Mesenchymal stem cell (in vitro differentiated cells and primary cell): Measurements from ENCODE around the gene ARHGAP19.
A peak's percentile ranks its signal among the peaks of the same experiment; 100 is the strongest.

Source experiments
- DNase-seq: peaks from one replicate; pipeline ENCODE4 v3.0.0-alpha.2; 2013
- H2AFZ ChIP-seq: one replicate; pipeline ENCODE4 v1.6.1; 2013; ENCODE audit warnings: low read depth, mild to moderate bottlenecking, control low read depth, inconsistent platforms, low read length, moderate library complexity
- H2AK5ac ChIP-seq: 2 replicates; pipeline ENCODE4 v1.6.1; 2013; ENCODE audit warnings: low read length, moderate library complexity, mild to moderate bottlenecking, inconsistent platforms; ENCODE audit not compliant: severe bottlenecking
- H2BK120ac ChIP-seq: one replicate; pipeline ENCODE4 v1.6.1; 2013; ENCODE audit warnings: low read depth, mild to moderate bottlenecking, inconsistent platforms, low read length, moderate library complexity
- H2BK12ac ChIP-seq, 2 experiments: one replicate each; pipeline ENCODE4 v1.6.1; 2013; ENCODE audit warnings: inconsistent platforms in 2 of 2, low read length in 2 of 2, mild to moderate bottlenecking in 2 of 2, moderate library complexity in 2 of 2, control low read depth in 1 of 2
- H2BK15ac ChIP-seq: one replicate; pipeline ENCODE4 v1.6.1; 2013; ENCODE audit warnings: mild to moderate bottlenecking, low read depth, inconsistent platforms; ENCODE audit not compliant: poor library complexity, severe bottlenecking
- H2BK5ac ChIP-seq: 2 replicates; pipeline ENCODE4 v1.6.1; 2013; ENCODE audit warnings: low read depth, mild to moderate bottlenecking, low read length, control low read depth, inconsistent platforms; ENCODE audit not compliant: poor library complexity, severe bottlenecking
- H3K14ac ChIP-seq, 2 experiments: one replicate each; pipeline ENCODE4 v1.6.1; 2013; ENCODE audit warnings: inconsistent platforms in 2 of 2, low read length in 2 of 2, control low read depth in 1 of 2, mild to moderate bottlenecking in 1 of 2, moderate library complexity in 1 of 2
- H3K18ac ChIP-seq, 2 experiments: one replicate each; pipeline ENCODE4 v1.6.1; 2013; ENCODE audit warnings: inconsistent platforms in 2 of 2, low read length in 2 of 2, control low read depth in 1 of 2, low read depth in 1 of 2, mild to moderate bottlenecking in 1 of 2
- H3K23ac ChIP-seq, 2 experiments: one replicate each; pipeline ENCODE4 v1.6.1; 2013; ENCODE audit warnings: inconsistent platforms in 2 of 2, low read length in 2 of 2, mild to moderate bottlenecking in 2 of 2, moderate library complexity in 2 of 2, control low read depth in 1 of 2
- H3K27ac ChIP-seq: 2 replicates; pipeline ENCODE4 v1.5.1; 2013; ENCODE audit warnings: mild to moderate bottlenecking, moderate library complexity, low read length, control low read depth, inconsistent platforms; ENCODE audit not compliant: poor library complexity, severe bottlenecking
- H3K27me3 ChIP-seq, 2 experiments: 2 replicates each; pipeline versions ENCODE4 v1.6.1 to v1.7.0; 2013; ENCODE audit warnings: low read length in 2 of 2, mild to moderate bottlenecking in 2 of 2, moderate library complexity in 2 of 2, control low read depth in 1 of 2, inconsistent platforms in 1 of 2; ENCODE audit not compliant: control insufficient read depth in 1 of 2, insufficient read depth in 1 of 2
- H3K36me3 ChIP-seq, 2 experiments: 2 replicates each; pipeline versions ENCODE4 v1.6.1 to v1.7.0; 2013; ENCODE audit warnings: low read length in 2 of 2, control low read depth in 1 of 2, inconsistent platforms in 1 of 2, low read depth in 1 of 2, mild to moderate bottlenecking in 1 of 2; ENCODE audit not compliant: insufficient read depth in 2 of 2, control insufficient read depth in 1 of 2
- H3K4ac ChIP-seq, 2 experiments: one replicate each; pipeline ENCODE4 v1.6.1; 2013; ENCODE audit warnings: inconsistent platforms in 2 of 2, low read length in 2 of 2, mild to moderate bottlenecking in 2 of 2, moderate library complexity in 2 of 2, control low read depth in 1 of 2, low read depth in 1 of 2
- H3K4me1 ChIP-seq: 2 replicates; pipeline ENCODE4 v1.6.1; 2013; ENCODE audit warnings: low read depth, low read length, control low read depth; ENCODE audit not compliant: control insufficient read depth, insufficient read depth
- H3K4me2 ChIP-seq: 2 replicates; pipeline ENCODE4 v1.6.1; 2013; ENCODE audit warnings: low read length, mild to moderate bottlenecking, inconsistent platforms; ENCODE audit not compliant: poor library complexity, severe bottlenecking
- H3K4me3 ChIP-seq, 2 experiments: 2 replicates each; pipeline versions ENCODE4 v1.5.1 to v1.7.0; 2013; ENCODE audit warnings: low read length in 2 of 2, mild to moderate bottlenecking in 2 of 2, control low read depth in 1 of 2, low read depth in 1 of 2; ENCODE audit not compliant: insufficient read depth in 1 of 2
- H3K79me1 ChIP-seq: replicated peaks from 2 replicates; pipeline ENCODE4 v1.6.1; 2013; ENCODE audit warnings: mild to moderate bottlenecking, control low read depth, low read length, inconsistent platforms; ENCODE audit not compliant: poor library complexity, severe bottlenecking
- H3K9ac ChIP-seq: 2 replicates; pipeline ENCODE4 v1.7.0; 2013; ENCODE audit warnings: mild to moderate bottlenecking, low read length, moderate library complexity
- H3K9me3 ChIP-seq: 2 replicates; pipeline ENCODE4 v1.7.0; 2013; ENCODE audit warnings: mild to moderate bottlenecking, low read length; ENCODE audit not compliant: control insufficient read depth
- H4K8ac ChIP-seq: one replicate; pipeline ENCODE4 v1.6.1; 2013; ENCODE audit warnings: inconsistent platforms, mild to moderate bottlenecking, low read length, moderate library complexity
- H4K91ac ChIP-seq: one replicate; pipeline ENCODE4 v1.6.1; 2013; ENCODE audit warnings: mild to moderate bottlenecking, low read length, inconsistent platforms
- WGBS: methylation state at CpG from one replicate; pipeline ENCODE4 v1.1.7; 2013; ENCODE audit warnings: mixed read lengths; 5-methylcytosine and 5-hydroxymethylcytosine counted together

ARHGAP19 gene

DNA sequence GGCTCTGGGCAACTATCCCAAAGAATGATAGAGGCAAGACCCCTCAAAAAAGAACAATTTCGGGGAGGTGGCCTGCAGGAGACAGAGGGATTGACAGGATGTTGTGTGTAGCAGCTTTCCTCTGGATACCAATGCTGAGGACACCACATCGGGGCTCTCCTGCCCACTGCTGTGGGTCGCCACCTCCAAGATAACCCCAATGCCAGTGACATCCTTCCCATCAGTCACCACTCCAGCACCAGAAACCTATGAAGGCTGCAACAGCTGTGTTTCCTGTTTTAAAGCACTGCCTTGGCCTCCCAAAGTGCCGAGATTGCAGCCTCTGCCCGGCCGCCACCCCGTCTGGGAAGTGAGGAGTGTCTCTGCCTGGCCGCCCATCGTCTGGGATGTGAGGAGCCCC lies 17.6 kb downstream of the ARHGAP19 start:
- no peak for DNase-seq

DNA sequence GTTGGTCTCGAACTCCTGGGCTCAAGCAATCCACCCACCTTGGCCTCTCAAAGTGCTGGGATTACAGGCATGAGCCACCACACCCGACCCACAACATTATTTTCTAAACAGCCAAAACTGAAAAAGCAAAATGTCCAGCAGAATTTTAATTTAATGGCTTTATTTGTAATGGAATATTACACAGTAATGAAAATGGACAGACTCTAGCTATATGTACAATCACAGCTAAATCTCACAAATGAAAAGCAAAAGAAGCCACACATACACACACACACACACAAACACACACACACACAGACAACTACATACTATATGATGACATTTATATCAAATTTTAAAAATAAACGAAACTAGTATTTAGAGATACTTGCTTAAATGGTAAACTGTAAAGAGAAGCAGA lies 18.7 kb downstream of the ARHGAP19 start:
- no peak overlapping the region for H3K14ac ChIP-seq
- H3K4me3 ChIP-seq, result no peak overlapping the region
- no peaks in the 10 kb centered on the region for H3K4me1 ChIP-seq
- no peak overlapping the region for H2AFZ ChIP-seq
- WGBS, result 93% methylated on average over 1 of the region's 3 CpGs
- no peak overlapping the region for H3K18ac ChIP-seq
- H3K36me3 ChIP-seq, result no peaks in the 10 kb centered on the region
- H3K23ac ChIP-seq, result no peak overlapping the region
- H3K9me3 ChIP-seq, result no peaks in the 10 kb centered on the region
- H3K27me3 ChIP-seq, result no peaks in the 10 kb centered on the region
- DNase-seq, result no peak
- H2AK5ac ChIP-seq, result no peak overlapping the region
- peaks cover 10% of the 10 kb centered on the region for H3K79me1 ChIP-seq
- no peak overlapping the region for H2BK12ac ChIP-seq
- H2BK15ac ChIP-seq, result no peak overlapping the region
- no peak overlapping the region for H4K91ac ChIP-seq
- no peak overlapping the region for H3K4ac ChIP-seq
- H3K9ac ChIP-seq, result no peak overlapping the region
- H2BK120ac ChIP-seq, result no peak overlapping the region
- H3K4me2 ChIP-seq, result no peak overlapping the region
- H2BK5ac ChIP-seq, result no peak overlapping the region
- no peak overlapping the region for H4K8ac ChIP-seq
- no peak overlapping the region for H3K27ac ChIP-seq

More for the DNA sequence above, 17.6 kb downstream of the ARHGAP19 start:
- Histone ChIP-seq H3K4me1 (no peaks in the 10 kb centered on the region), H3K36me3 (no peaks in the 10 kb centered on the region), H2AFZ (no peak overlapping the region), H2BK5ac (no peak overlapping the region), H4K91ac (no peak overlapping the region), H3K27ac (no peak overlapping the region), H2BK15ac (no peak overlapping the region), H3K9ac (peak overlapping the region; percentile 27), H2BK12ac (no peak overlapping the region), H3K9me3 (no peaks in the 10 kb centered on the region), H3K4me2 (no peak overlapping the region), H3K4ac (no peak overlapping the region), H2BK120ac (no peak overlapping the region), H3K27me3 (no peaks in the 10 kb centered on the region), H3K79me1 (peaks cover 10% of the 10 kb centered on the region), H3K14ac (no peak overlapping the region), H3K23ac (no peak overlapping the region), H3K18ac (no peak overlapping the region), H2AK5ac (no peak overlapping the region), H4K8ac (no peak overlapping the region), H3K4me3 (no peak overlapping the region)
- WGBS, result 82% methylated on average over 3 of the region's 9 CpGs

DNA sequence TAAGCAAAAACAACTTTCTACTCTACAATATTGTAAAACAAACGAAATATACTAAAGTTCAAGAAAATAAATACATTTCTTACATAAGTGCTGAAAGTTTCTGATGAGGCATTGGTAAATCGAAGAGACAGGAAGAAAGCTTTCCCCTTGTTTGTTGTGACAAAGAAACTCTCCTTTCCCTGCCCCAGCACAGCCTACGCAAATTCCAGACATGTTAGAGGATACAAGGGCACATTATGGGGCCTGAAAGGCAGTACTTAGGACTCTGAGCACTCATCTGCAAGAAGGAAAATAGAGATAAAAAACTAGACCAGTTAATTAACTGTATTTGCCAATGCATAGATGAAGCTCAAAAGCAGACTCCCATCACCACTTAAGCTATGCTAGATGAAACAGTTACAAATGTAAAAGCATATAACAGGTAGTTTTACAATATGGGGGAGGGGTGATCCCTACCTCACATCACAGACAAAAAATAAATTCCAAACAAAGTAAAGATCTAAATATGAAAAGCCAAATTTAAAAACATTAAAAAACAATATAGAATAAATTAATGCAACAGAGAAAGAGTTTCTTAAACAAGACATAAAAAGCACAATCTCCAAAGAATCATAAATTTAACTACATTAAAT lies 21.8 kb downstream of the ARHGAP19 start:
- Histone ChIP-seq H2BK5ac (no peak overlapping the region), H3K4ac (no peak overlapping the region), H3K9me3 (no peaks in the 10 kb centered on the region), H4K8ac (no peak overlapping the region), H3K14ac (no peak overlapping the region), H3K23ac (no peak overlapping the region), H3K27me3 (no peaks in the 10 kb centered on the region), H2AK5ac (no peak overlapping the region), H3K18ac (no peak overlapping the region), H2BK12ac (no peak overlapping the region), H2BK120ac (no peak overlapping the region), H3K36me3 (no peaks in the 10 kb centered on the region), H2AFZ (no peak overlapping the region), H3K4me2 (no peak overlapping the region), H2BK15ac (no peak overlapping the region), H3K27ac (no peak overlapping the region), H3K4me1 (no peaks in the 10 kb centered on the region), H4K91ac (no peak overlapping the region), H3K79me1 (peaks cover 18% of the 10 kb centered on the region), H3K4me3 (no peak overlapping the region), H3K9ac (peak overlapping the region; percentile 8)
- WGBS, result 100% methylated on average over 1 of the region's 3 CpGs
- peak; percentile 19 for DNase-seq

DNA sequence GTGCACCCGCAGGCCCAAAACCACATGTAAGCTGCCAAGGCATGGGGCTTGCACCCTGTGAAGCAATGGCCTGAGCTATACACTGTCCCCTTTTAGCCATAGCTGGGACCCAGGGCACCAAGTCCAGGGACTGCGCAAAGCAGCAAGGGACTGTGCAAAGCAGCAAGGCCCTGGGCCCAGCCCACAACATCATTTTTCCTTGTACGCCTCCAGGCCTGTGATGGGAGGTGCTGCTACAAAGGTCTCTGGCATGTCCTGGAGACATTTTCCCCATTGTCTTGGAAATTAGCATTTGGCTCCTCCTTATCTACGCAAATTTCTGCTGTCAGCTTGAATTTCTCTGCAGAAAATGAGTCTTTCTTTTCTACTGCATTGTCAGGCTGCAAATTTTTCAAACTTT lies 24.8 kb downstream of the ARHGAP19 start:
- no peak overlapping the region for H2AK5ac ChIP-seq
- H3K36me3 ChIP-seq, result no peaks in the 10 kb centered on the region
- no peak overlapping the region for H3K4me2 ChIP-seq
- DNase-seq, result no peak
- H3K4me1 ChIP-seq, result no peaks in the 10 kb centered on the region
- H2BK120ac ChIP-seq, result no peak overlapping the region
- H3K4ac ChIP-seq, result no peak overlapping the region
- no peak overlapping the region for H3K23ac ChIP-seq
- 96% methylated on average over 4 of the region's 4 CpGs for WGBS
- H4K8ac ChIP-seq, result no peak overlapping the region
- H2BK5ac ChIP-seq, result no peak overlapping the region
- H2BK12ac ChIP-seq, result no peak overlapping the region
- H3K4me3 ChIP-seq, result no peak overlapping the region
- H3K27me3 ChIP-seq, result no peaks in the 10 kb centered on the region
- no peak overlapping the region for H3K27ac ChIP-seq
- no peak overlapping the region for H2BK15ac ChIP-seq
- H3K14ac ChIP-seq, result no peak overlapping the region
- no peak overlapping the region for H4K91ac ChIP-seq
- H3K9me3 ChIP-seq, result no peaks in the 10 kb centered on the region
- H3K9ac ChIP-seq, result no peak overlapping the region
- H3K18ac ChIP-seq, result peak overlapping the region in 1 of 2 experiments; percentile 1
- peaks cover 16% of the 10 kb centered on the region for H3K79me1 ChIP-seq
- no peak overlapping the region for H2AFZ ChIP-seq
